Uterus (tissue), 4 donors: ENCODE measurements around the gene NOVA2. TPM values are rescaled to one million over a fixed set of nuclear protein-coding genes. Genes with fewer than 3 reads are reported as not detected.

Source experiments
- DNase-seq, 2 donors: peaks; one replicate each; pipeline ENCODE4 v3.0.0-alpha.2; 2019 to 2020
- H3K27ac ChIP-seq, 2 donors: fragments of 200-600 bp; sonication (generic); 1 replicate in 1 of 2; 2 replicates in 1 of 2; pipeline ENCODE4 v1.5.1; 2016 to 2018
- H3K27me3 ChIP-seq, 2 donors: fragments of 200-600 bp; sonication (generic); one replicate each; pipeline ENCODE4 v1.5.1; 2018 to 2019; ENCODE audit warnings: control low read depth in 1 of 2
- H3K36me3 ChIP-seq, 2 donors: fragments of 200-600 bp; sonication (generic); one replicate each; pipeline ENCODE4 v1.5.1; 2019; ENCODE audit warnings: control low read depth in 1 of 2
- H3K4me1 ChIP-seq, 2 donors: fragments of 200-600 bp; sonication (generic); one replicate each; pipeline ENCODE4 v1.5.1; 2018 to 2019; ENCODE audit warnings: control low read depth in 1 of 2
- H3K4me3 ChIP-seq, 2 donors: fragments of 200-600 bp; sonication (generic); 1 replicate in 1 of 2; 2 replicates in 1 of 2; pipeline ENCODE4 v1.5.1; 2018 to 2019; ENCODE audit warnings: mild to moderate bottlenecking in 1 of 2
- H3K9me3 ChIP-seq, 2 donors: fragments of 200-600 bp; sonication (generic); one replicate each; pipeline ENCODE4 v1.5.1; 2019; ENCODE audit warnings: control low read depth in 1 of 2
- POLR2A ChIP-seq, 2 donors: fragments of 450-650 bp; IDR thresholded peaks; one replicate each; pipeline ENCODE4 v1.6.1; 2016; ENCODE audit warnings: antibody characterized with exemption in 2 of 2, mild to moderate bottlenecking in 1 of 2, moderate library complexity in 1 of 2
- intact Hi-C: fragments of 100-400 bp; cut with DNase I; formaldehyde crosslinking; loops from one replicate; pipeline ENCODE4 v1.15.1; 2023; ENCODE audit warnings: low total_unique reads
- total RNA-seq, 4 donors: library from RNA; depleted of rRNA in 3 of 4; stranded (reverse); fragments of >200 nt in 3 of 4; gene quantifications; one replicate each; pipeline versions ENCODE4 v1.1.0 to v1.2.4, GENCODE V29; 2014 to 2023
- TF ChIP-seq, protein P1 (sequence below), 4 experiments: fragments of 200-600 bp in 2 of 4; fragments of 450-650 bp in 2 of 4; sonication (generic) in 2 of 4; IDR thresholded peaks; one replicate each; pipeline ENCODE4 v1.5.1; 2016 to 2019; ENCODE audit warnings: antibody characterized with exemption in 4 of 4, mild to moderate bottlenecking in 2 of 4, moderate library complexity in 1 of 4
- donor health status: DM: yes; HTN: yes; CAD: no.

NOVA2 gene
- total RNA-seq, 4 donors from 2014 or later, result 1.5 to 17.6 (median 2.4) TPM

DNA sequence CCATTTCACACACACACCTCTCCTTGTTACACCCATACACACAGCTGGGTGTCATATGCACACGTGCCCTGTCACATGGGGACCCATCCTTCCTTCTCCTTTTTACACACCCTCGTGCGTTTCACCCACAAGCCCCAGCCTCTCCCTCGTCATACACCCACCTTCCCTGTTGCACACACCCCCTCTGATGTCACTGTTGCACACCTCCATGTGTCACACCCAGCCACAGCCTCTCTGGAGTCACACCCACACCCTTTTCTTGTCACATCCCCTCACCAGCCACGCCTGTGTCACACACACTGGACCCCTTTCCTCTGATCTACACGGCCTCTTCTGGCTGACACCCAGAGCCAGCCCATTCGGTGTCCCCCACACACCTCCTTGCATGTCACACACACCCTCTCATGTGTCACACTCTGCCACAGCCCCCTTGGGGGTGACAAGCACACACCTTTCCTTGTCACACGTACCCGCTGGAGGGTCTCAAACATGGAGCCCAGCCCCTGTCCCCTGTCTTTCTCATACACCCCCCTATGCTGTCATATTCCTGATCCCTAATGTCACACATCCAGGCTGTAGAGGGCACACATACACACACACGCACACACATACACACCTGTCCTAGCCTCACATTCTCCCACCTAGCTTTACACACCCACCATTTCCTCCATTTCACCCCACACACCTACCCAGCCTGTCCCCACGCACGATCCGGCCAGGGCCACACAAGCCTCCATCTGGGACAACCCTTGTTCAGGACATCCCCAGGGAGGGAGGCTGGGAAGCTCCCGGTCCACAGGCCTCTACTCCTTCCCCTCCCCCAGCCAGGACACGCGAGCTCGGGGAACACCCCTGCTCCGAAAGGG lies 1.4 kb downstream of the NOVA2 start:
- Histone ChIP-seq H3K27ac (peak overlapping the region; percentile 54 to 68), H3K4me1 (no peaks in the 10 kb centered on the region), H3K27me3 (peaks cover 0 to 12% of the 10 kb centered on the region in 2 donors), H3K9me3 (no peaks in the 10 kb centered on the region), H3K36me3 (no peaks in the 10 kb centered on the region), H3K4me3 (peak overlapping the region; percentile 20 to 32)
- TF ChIP-seq POLR2A (IDR thresholded peaks at IDR 0.05), result no peak
- TF ChIP-seq, protein P1, sequence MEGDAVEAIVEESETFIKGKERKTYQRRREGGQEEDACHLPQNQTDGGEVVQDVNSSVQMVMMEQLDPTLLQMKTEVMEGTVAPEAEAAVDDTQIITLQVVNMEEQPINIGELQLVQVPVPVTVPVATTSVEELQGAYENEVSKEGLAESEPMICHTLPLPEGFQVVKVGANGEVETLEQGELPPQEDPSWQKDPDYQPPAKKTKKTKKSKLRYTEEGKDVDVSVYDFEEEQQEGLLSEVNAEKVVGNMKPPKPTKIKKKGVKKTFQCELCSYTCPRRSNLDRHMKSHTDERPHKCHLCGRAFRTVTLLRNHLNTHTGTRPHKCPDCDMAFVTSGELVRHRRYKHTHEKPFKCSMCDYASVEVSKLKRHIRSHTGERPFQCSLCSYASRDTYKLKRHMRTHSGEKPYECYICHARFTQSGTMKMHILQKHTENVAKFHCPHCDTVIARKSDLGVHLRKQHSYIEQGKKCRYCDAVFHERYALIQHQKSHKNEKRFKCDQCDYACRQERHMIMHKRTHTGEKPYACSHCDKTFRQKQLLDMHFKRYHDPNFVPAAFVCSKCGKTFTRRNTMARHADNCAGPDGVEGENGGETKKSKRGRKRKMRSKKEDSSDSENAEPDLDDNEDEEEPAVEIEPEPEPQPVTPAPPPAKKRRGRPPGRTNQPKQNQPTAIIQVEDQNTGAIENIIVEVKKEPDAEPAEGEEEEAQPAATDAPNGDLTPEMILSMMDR (IDR thresholded peaks at IDR 0.05), result no peak
- intact Hi-C loops, result no loop called here
- DNase-seq, result no peak

DNA sequence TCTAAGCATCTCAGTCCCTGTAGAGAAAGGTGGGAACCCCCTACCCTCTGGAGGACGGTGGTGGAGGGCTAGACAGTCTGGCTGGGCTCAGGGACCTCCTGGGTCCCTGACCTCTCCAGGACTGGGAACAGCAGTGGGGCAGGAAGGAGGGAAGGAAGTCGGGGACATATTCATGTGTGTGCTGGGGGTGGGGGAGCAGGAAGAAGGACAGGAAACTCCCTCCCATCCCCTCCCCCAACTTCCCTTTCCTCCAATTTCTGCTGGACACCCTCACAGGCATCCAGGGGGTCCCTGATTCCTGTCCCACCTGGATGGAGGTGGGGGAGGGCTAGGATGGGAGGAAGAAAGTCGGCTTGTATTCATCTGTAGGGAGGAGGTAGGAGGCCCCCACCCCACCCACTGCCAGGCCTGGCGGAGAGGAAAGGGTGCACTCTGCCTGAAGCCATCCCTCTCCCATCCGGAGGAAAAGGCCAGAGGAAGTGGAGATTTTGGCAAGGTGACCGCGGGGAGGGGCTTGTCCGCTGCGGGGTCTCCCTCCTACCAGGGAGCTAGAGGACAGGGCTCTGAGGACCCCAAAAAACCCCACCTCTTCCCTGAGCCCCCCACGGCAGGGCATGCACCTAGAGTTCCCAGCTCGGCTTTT lies 2.3 kb downstream of the NOVA2 start:
- intact Hi-C loops, result no loop called here
- TF ChIP-seq, protein P1 (IDR thresholded peaks at IDR 0.05), result no peak
- no peak for TF ChIP-seq POLR2A (IDR thresholded peaks at IDR 0.05)
- peak overlapping the region in 1 of 2 donors; percentile 68 for H3K27ac ChIP-seq
- no peaks in the 10 kb centered on the region for H3K36me3 ChIP-seq
- H3K27me3 ChIP-seq, result peaks cover 0 to 12% of the 10 kb centered on the region in 2 donors
- no peaks in the 10 kb centered on the region for H3K9me3 ChIP-seq
- H3K4me3 ChIP-seq, result no peak overlapping the region
- H3K4me1 ChIP-seq, result no peaks in the 10 kb centered on the region
- DNase-seq, result no peak

DNA sequence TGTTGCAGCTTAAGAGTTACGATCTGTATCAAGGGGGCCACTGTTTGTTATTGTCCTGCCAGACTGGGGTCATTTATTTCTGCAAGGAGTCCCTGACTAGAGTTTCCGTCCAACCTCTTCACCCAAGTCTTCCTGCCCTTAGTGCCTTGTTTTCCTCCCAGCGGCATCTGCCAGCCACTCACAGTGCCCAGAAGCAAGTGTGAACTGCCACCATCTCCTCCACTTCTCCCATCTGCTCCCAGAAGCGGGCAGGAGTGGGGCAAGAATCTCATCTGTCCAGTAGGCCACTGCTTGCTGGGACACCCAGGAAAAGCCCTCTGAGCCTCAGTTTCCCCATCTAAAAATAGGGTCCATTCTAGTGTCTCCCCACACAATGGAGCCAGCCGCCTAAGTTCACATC lies 4.0 kb downstream of the NOVA2 start:
- Histone ChIP-seq H3K27ac (no peak overlapping the region), H3K36me3 (no peaks in the 10 kb centered on the region), H3K4me1 (no peaks in the 10 kb centered on the region), H3K9me3 (no peaks in the 10 kb centered on the region), H3K27me3 (peaks cover 0 to 12% of the 10 kb centered on the region in 2 donors), H3K4me3 (no peak overlapping the region)
- no peak for DNase-seq
- intact Hi-C loops, result no loop called here
- TF ChIP-seq, protein P1 (IDR thresholded peaks at IDR 0.05), result no peak
- TF ChIP-seq POLR2A (IDR thresholded peaks at IDR 0.05), result no peak

DNA sequence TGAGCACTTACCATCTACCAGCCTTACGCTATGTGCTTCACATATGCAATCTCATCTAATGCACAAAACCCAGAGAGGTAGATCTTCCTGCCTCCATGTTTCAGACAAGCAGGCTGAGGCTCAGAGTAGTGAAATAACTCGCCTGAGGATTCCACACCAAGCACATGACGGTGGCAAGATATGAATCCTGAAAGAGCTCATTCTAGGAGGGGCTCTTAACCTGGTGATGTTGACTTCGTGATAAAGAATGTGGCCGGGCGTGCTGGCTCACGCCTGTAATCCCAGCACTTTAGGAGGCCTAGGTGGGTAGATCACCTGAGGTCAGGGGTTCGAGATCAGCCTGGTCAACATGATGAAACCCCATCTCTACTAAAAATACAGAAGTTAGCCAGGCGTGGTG lies 5.0 kb downstream of the NOVA2 start:
- no peaks in the 10 kb centered on the region for H3K9me3 ChIP-seq
- intact Hi-C loops, result no loop called here
- TF ChIP-seq POLR2A (IDR thresholded peaks at IDR 0.05), result no peak
- TF ChIP-seq, protein P1 (IDR thresholded peaks at IDR 0.05), result no peak
- no peaks in the 10 kb centered on the region for H3K36me3 ChIP-seq
- no peak overlapping the region for H3K4me3 ChIP-seq
- H3K4me1 ChIP-seq, result no peaks in the 10 kb centered on the region
- no peak for DNase-seq
- no peak overlapping the region for H3K27ac ChIP-seq
- peaks cover 0 to 12% of the 10 kb centered on the region in 2 donors for H3K27me3 ChIP-seq

DNA sequence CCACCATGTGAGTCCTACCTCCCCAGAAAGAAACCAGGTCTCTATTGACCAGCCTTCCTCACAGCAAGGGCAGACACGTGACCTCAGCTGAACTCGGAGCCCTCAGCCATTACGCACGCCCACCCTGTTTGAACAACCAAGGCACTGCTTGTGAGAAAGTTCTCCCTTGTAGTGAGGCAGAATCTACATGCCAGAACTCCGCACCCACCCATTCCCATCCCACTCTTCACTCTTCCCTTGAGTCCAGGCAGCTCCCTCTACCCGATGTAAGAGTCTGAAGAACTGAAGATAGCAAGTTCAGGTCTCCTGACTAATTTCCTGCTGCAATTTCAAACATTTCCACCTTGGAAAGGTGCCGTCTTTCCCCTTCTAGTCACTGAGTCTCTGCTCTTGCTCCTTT lies 6.4 kb downstream of the NOVA2 start:
- Histone ChIP-seq H3K4me3 (no peak overlapping the region), H3K4me1 (no peaks in the 10 kb centered on the region), H3K36me3 (no peaks in the 10 kb centered on the region), H3K9me3 (no peaks in the 10 kb centered on the region), H3K27me3 (peaks cover 0 to 4% of the 10 kb centered on the region in 2 donors), H3K27ac (no peak overlapping the region)
- TF ChIP-seq, protein P1 (IDR thresholded peaks at IDR 0.05), result no peak
- TF ChIP-seq POLR2A (IDR thresholded peaks at IDR 0.05), result no peak
- intact Hi-C loops, result no loop called here
- no peak for DNase-seq
